ENCODE data around the gene TPM4. TPM values are rescaled to one million over a fixed set of nuclear protein-coding genes. Genes with fewer than 3 reads are reported as not detected.

TPM4 gene
- total and polyA plus RNA-seq, 2 of the 8 experiments (the other 6 are each of a cell fraction or from before 2014, with no cell fraction given), result 160 to 359 TPM

DNA sequence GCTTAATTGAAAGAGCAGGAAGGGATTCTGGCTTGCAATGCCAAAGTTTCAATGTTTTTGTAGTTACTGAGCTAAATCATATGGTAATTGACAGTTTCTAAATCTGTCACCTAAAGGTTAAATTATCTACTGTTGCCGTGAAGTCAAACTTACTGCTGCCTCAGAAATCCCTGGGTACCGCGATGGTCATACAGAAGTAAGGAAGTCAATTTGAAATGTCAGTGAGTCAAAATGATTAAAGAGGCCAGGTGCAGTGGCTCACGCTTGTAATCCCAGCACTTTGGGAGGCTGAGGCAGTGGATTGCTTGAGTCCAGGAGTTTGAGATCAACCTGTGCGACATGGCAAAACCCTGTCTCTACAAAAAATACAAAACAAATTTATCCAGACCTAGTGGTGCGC is 48.8 kb upstream of the TPM4 start:
- no peak overlapping the region for H3K4me3 ChIP-seq (ENCODE audit: extremely low read depth in 1 of 4, insufficient read depth in 2 of 4, low read depth in 3 of 4, low read length in 4 of 4)
- H2BK12ac ChIP-seq (ENCODE audit: low read depth, low read length), result no peak overlapping the region
- no peak overlapping the region for H3K27ac ChIP-seq (ENCODE audit: low read depth, low read length)
- H3K9ac ChIP-seq (replicated peaks in 1 of 4; ENCODE audit: extremely low read depth in 1 of 4, low read depth in 3 of 4, low read length in 3 of 4), result no peak overlapping the region
- no peak overlapping the region for H3K18ac ChIP-seq (ENCODE audit: extremely low read depth, low read length)
- CTCF ChIA-PET (ENCODE audit: partially characterized antibody), result interaction anchor here (1.1 kb wide), 1 partner anchor 35 kb away, joined by 3 read pairs; no protein-coding TSS in a partner anchor
- H2BK120ac ChIP-seq (replicated peaks; ENCODE audit: low read depth, low read length), result no peak overlapping the region
- DNase-seq (ENCODE audit: low read depth in 1 of 2, low spot score in 2 of 2) (no peak), FAIRE-seq (no peak)
- peaks cover 56 to 77% of the 10 kb centered on the region in 2 experiments for H3K9me3 ChIP-seq (ENCODE audit: insufficient read depth in 2 of 2, low read depth in 1 of 2, low read length in 1 of 2)
- no peak overlapping the region for H3K4me2 ChIP-seq (ENCODE audit: insufficient read depth in 1 of 2, low read depth in 2 of 2, low read length in 2 of 2)
- H2BK15ac ChIP-seq (ENCODE audit: low read length), result no peak overlapping the region
- H3K27me3 ChIP-seq (replicated peaks in 1 of 4; ENCODE audit: control insufficient read depth in 3 of 4, extremely low read depth in 1 of 4, insufficient read depth in 3 of 4, low read length in 3 of 4), result no peaks in the 10 kb centered on the region
- no peaks in the 10 kb centered on the region for H3K79me1 ChIP-seq (ENCODE audit: low read depth, low read length)
- no peak overlapping the region for H2BK20ac ChIP-seq (ENCODE audit: low read length)
- no peak overlapping the region for H2AFZ ChIP-seq (ENCODE audit: low read length)
- no peak overlapping the region for H4K8ac ChIP-seq (ENCODE audit: extremely low read depth, insufficient read depth, low read length)
- WGBS, 2 experiments (ENCODE audit: extremely low coverage in 1 of 2, insufficient coverage in 1 of 2, insufficient read length in 1 of 2, insufficient replicate concordance in 2 of 2, low coverage in 1 of 2, low lambda C conversion rate in 2 of 2, missing lambda C conversion rate in 1 of 2), result 82% methylated on average over 6 of the region's 6 CpGs; no CpG with 5 or more reads in 1 of the 2 experiments
- no peak overlapping the region for H4K5ac ChIP-seq (ENCODE audit: insufficient read length, low read depth, low read length)
- H3K4ac ChIP-seq (replicated peaks; ENCODE audit: insufficient read length, low read depth, low read length), result no peak overlapping the region
- H3K56ac ChIP-seq (replicated peaks; ENCODE audit: insufficient read length, low read depth, low read length), result no peak overlapping the region
- no peak overlapping the region for H2AK5ac ChIP-seq (ENCODE audit: low read depth, low read length)
- no peaks in the 10 kb centered on the region for H3K36me3 ChIP-seq (ENCODE audit: control insufficient read depth in 2 of 4, insufficient read depth in 4 of 4, low read length in 3 of 4)
- no peak for TF ChIP-seq SIX5 (IDR thresholded peaks at IDR 0.05; ENCODE audit: low read depth, low read length)
- no peak for TF ChIP-seq TCF12 (IDR thresholded peaks at IDR 0.05; ENCODE audit: low read depth, low read length)
- no peak for TF ChIP-seq YY1 (IDR thresholded peaks at IDR 0.05; ENCODE audit: low read depth, low read length)
- TF ChIP-seq GABPA (IDR thresholded peaks at IDR 0.05; ENCODE audit: borderline replicate concordance, insufficient read depth, low read length), result no peak
- TF ChIP-seq, protein P1, sequence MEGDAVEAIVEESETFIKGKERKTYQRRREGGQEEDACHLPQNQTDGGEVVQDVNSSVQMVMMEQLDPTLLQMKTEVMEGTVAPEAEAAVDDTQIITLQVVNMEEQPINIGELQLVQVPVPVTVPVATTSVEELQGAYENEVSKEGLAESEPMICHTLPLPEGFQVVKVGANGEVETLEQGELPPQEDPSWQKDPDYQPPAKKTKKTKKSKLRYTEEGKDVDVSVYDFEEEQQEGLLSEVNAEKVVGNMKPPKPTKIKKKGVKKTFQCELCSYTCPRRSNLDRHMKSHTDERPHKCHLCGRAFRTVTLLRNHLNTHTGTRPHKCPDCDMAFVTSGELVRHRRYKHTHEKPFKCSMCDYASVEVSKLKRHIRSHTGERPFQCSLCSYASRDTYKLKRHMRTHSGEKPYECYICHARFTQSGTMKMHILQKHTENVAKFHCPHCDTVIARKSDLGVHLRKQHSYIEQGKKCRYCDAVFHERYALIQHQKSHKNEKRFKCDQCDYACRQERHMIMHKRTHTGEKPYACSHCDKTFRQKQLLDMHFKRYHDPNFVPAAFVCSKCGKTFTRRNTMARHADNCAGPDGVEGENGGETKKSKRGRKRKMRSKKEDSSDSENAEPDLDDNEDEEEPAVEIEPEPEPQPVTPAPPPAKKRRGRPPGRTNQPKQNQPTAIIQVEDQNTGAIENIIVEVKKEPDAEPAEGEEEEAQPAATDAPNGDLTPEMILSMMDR (IDR thresholded peaks at IDR 0.05; ENCODE audit: control extremely low read depth in 1 of 3, insufficient read depth in 1 of 3, low read depth in 1 of 3, low read length in 3 of 3), result no peak
- TF ChIP-seq, protein P2, sequence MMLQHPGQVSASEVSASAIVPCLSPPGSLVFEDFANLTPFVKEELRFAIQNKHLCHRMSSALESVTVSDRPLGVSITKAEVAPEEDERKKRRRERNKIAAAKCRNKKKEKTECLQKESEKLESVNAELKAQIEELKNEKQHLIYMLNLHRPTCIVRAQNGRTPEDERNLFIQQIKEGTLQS (IDR thresholded peaks at IDR 0.05; ENCODE audit: insufficient read depth, low read depth, low read length), result no peak
- H3K4me1 ChIP-seq (replicated peaks in 1 of 4; ENCODE audit: control insufficient read depth in 3 of 4, insufficient read depth in 4 of 4, low read length in 3 of 4), result no peaks in the 10 kb centered on the region
- no peak overlapping the region for H3K14ac ChIP-seq (ENCODE audit: insufficient read length)
- H3K23ac ChIP-seq (ENCODE audit: insufficient read length), result no peak overlapping the region
- no peak overlapping the region for H4K91ac ChIP-seq (replicated peaks; ENCODE audit: insufficient read length, low read length)
- H3K23me2 ChIP-seq (ENCODE audit: low read depth, low read length), result no peaks in the 10 kb centered on the region
- H4K20me1 ChIP-seq (replicated peaks in 1 of 2; ENCODE audit: control insufficient read depth in 1 of 2, insufficient read depth in 2 of 2, low read length in 2 of 2), result no peaks in the 10 kb centered on the region
- H3K79me2 ChIP-seq (ENCODE audit: control insufficient read depth in 1 of 2, insufficient read depth in 2 of 2, low read length in 2 of 2), result no peaks in the 10 kb centered on the region
- no peak overlapping the region for H2BK5ac ChIP-seq (ENCODE audit: low read depth, low read length)
- POLR2A ChIA-PET (ENCODE audit: partially characterized antibody), result no interaction called here
